NK-92 (cell line): ENCODE data around the gene TMTC1.
"Not testable (repeated sequence)": the region's sequence is repeated elsewhere in the genome, so short reads cannot be mapped to it uniquely, and the experiment has no call there.

Experiments used
- DNase-seq: peaks from one replicate; lab custom pipeline; 2025; ENCODE audit not compliant: unreplicated experiment; lab: John Stamatoyannopoulos, UW

TMTC1 gene

GRCh38 chr12:29578731-29579130, 205.0 kb downstream of the TMTC1 start:
- DNase-seq: no peak

GRCh38 chr12:29578070-29578469, 205.7 kb downstream of the TMTC1 start:
- no peak for DNase-seq

GRCh38 chr12:29574500-29574899, 209.2 kb downstream of the TMTC1 start:
- DNase-seq: no peak

GRCh38 chr12:29572938-29573337, 210.8 kb downstream of the TMTC1 start:
- no peak for DNase-seq

- no peak for DNase-seq
Observed at GRCh38 chr12:29572464-29572863, 211.3 kb downstream of the TMTC1 start.

- DNase-seq: no peak
Observed at GRCh38 chr12:29569132-29569757, 214.5 kb downstream of the TMTC1 start.

GRCh38 chr12:29566441-29566840, 217.3 kb downstream of the TMTC1 start:
- DNase-seq: no peak

- no peak for DNase-seq
Observed at GRCh38 chr12:29565727-29566126, 218.0 kb downstream of the TMTC1 start.

GRCh38 chr12:29564925-29565324, 218.8 kb downstream of the TMTC1 start:
- DNase-seq: no peak

GRCh38 chr12:29563636-29564035, 220.1 kb downstream of the TMTC1 start:
- no peak for DNase-seq

GRCh38 chr12:29563071-29563470, 220.7 kb downstream of the TMTC1 start:
- no peak for DNase-seq

GRCh38 chr12:29562110-29562804, 221.5 kb downstream of the TMTC1 start:
- DNase-seq: no peak

GRCh38 chr12:29561664-29562071, 222.1 kb downstream of the TMTC1 start:
- DNase-seq: no peak

- no peak for DNase-seq
Observed at GRCh38 chr12:29559198-29559597, 224.5 kb downstream of the TMTC1 start.

- no peak for DNase-seq
Observed at GRCh38 chr12:29556363-29556762, 227.4 kb downstream of the TMTC1 start.

GRCh38 chr12:29555451-29555850, 228.3 kb downstream of the TMTC1 start:
- not testable (repeated sequence) for DNase-seq

GRCh38 chr12:29552994-29553748, 230.6 kb downstream of the TMTC1 start:
- no peak for DNase-seq

GRCh38 chr12:29552324-29552927, 231.3 kb downstream of the TMTC1 start:
- DNase-seq: no peak

- no peak for DNase-seq
Observed at GRCh38 chr12:29551812-29552211, 231.9 kb downstream of the TMTC1 start.

- DNase-seq: no peak
Observed at GRCh38 chr12:29547864-29548263, 235.9 kb downstream of the TMTC1 start.

- DNase-seq: no peak
Observed at GRCh38 chr12:29547151-29547632, 236.6 kb downstream of the TMTC1 start.

- no peak for DNase-seq
Observed at GRCh38 chr12:29546000-29546399, 237.7 kb downstream of the TMTC1 start.
